Measurements from ENCODE around the gene ME3. TPM values are rescaled to one million over a fixed set of nuclear protein-coding genes. Genes with fewer than 3 reads are reported as not detected.
"Not testable (repeated sequence)": the region's sequence is repeated elsewhere in the genome, so short reads cannot be mapped to it uniquely, and the experiment has no call there.

Gene ME3
- polyA plus RNA-seq, 4 donors = 29.0 to 36.4 (median 32.3) TPM

DNA sequence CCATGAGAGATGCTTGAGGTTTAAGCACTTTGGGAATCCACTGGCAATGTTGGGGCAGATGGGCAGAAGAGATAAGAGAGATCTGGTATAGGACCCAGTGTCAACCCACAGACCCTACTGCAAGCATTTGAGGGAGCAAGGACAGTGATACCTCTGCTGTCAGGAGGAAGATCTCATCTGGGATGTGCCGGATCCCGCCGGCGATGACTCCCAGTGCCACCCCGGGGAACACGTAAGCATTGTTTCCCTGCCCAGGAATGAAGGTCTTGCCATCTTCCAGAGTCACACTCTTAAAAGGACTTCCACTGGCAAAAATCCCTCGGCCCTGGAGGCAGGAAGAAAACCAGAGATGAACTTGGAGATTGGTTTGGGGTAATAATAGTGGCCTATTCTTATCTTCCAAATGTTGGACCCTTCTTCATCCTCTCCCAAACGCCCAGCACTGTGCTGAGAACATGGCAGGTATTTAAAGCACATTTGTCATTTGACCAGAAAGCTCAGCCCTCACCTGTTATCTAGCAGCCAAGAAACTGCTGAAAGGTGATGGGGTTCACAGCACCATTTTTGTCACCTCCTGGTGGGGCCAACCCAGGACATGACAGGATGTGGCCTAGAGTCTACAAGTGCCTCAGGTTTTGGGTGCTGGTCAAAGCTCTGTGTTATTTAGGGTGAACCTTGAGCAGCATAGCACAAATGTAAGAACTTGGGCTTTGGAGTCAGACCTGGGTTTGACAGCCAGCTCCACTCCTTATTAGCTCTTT is 226.1 kb downstream of the ME3 start:
- no peak for DNase-seq (ENCODE audit: low read depth in 4 of 4, low spot score in 2 of 4)

- no peak for DNase-seq (ENCODE audit: low read depth in 4 of 4, low spot score in 2 of 4)
Measured at GRCh38 chr11:86444981-86445380, 227.4 kb downstream of the ME3 start.

- no peak for DNase-seq (ENCODE audit: low read depth in 4 of 4, low spot score in 2 of 4)
Measured at GRCh38 chr11:86443415-86443814, 229.0 kb downstream of the ME3 start.

DNA sequence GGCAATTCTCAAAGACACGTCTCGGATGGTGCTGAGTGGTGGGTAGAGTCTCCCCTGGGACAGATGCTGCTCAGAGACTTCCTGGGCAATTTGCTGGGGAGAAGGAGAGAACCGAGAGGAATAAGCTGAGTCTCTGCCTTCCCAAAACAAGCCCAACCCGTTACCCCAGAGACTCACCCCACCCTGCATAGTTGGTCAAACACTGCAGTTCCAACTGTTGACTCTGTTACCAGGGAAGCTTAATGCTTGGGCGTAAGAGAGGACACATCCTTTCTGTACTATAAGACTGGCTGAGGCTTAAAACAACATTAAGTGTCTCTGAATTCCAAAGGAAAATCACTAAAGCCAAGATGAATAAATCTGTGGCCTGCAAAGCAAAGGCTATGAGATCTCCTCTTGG is 229.6 kb downstream of the ME3 start:
- no peak for DNase-seq (ENCODE audit: low read depth in 4 of 4, low spot score in 2 of 4)

GRCh38 chr11:86442420-86442819 is 230.0 kb downstream of the ME3 start:
- no peak for DNase-seq (ENCODE audit: low read depth in 4 of 4, low spot score in 2 of 4)

DNA sequence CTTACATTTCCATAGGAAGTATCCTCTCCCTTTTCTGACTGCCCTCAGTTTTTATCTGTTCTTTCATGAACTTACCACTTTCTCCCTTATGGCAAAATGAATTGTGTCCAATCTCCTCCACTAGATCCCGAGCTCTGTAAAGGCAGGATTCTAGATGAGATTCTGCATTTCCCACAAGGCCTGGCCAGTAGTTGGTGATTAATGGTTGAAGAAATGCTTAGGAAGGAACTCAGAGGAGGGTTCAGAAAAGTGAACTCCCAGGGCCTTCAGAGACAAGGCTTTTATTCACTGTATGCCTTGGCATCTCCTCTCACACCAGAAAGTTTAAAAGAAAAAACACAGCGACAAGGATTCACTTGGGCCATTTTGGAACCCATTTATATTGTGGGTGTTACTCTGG is 231.6 kb downstream of the ME3 start:
- no peak for DNase-seq (ENCODE audit: low read depth in 4 of 4, low spot score in 2 of 4)

GRCh38 chr11:86440305-86440716 is 232.1 kb downstream of the ME3 start:
- DNase-seq (ENCODE audit: low read depth in 4 of 4, low spot score in 2 of 4) = no peak

DNA sequence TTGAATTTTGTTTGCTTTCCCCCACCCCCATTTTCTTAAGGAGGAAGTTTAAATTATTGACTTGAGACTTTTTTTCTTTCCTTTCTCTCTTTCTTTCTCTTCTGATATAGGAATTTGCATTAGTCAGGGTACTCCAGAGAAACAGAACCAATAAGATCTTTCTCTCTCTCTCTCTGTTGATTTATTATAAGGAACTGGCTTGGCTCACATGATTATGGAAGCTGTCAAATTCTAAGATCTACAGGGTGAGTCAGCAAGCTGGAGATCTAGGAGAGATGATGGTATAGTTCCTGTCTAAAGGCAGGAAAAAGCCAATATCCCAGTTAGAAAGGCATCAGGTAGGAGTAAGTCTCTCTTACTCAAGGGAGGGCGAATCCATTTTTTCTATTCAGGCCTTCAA is 233.7 kb downstream of the ME3 start:
- no peak for DNase-seq (ENCODE audit: low read depth in 4 of 4, low spot score in 2 of 4)

DNA sequence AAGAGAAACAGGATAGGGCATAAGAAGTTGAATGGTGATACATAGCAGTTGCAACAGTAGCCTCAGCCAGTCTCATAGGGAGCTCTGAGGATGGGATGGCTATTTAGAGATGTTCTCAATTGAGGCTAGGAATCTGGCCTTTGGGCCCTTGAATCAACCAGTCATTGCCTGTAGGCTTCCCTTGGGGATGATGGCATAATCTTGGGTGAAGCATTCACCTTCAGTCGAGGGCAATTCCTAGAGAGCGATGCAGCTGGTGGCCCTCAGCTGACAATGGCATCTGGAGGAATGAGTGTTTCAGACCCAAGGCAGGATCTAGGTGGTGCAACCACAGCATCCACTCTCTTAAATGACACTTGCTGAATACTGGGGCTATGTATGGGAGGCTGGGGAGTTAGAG is 236.7 kb downstream of the ME3 start:
- no peak for DNase-seq (ENCODE audit: low read depth in 4 of 4, low spot score in 2 of 4)

DNA sequence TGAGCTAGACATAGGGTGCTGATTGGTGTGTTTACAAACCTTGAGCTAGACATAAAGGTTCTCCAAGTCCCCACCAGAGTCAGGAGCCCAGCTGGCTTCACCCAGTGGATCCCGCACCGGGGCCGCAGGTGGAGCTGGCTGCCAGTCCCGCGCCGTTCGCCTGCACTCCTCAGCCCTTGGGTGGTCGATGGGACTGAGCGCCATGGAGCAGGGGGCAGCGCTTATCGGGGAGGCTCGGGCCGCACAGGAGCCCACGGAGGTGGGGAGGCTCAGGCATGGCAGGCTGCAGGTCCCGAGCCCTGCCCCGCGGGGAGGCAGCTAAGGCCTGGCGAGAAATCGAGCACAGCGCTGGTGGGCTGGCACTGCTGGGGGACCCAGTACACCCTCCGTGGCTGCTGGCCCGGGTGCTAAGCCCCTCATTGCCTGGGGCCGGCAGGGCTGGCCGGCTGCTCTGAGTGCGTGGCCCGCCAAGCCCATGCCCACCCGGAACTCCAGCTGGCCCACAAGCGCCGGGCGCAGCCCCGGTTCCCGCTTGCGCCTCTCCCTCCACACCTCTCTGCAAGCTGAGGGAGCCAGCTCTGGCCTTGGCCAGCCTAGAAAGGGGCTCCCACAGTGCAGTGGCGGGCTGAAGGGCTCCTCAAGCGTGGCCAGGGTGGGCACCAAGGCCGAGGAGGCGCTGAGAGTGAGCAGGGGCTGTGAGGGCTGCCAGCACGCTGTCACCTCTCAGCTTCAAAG is 238.9 kb downstream of the ME3 start:
- DNase-seq (ENCODE audit: low read depth in 4 of 4, low spot score in 2 of 4) = not testable (repeated sequence)

- DNase-seq (ENCODE audit: low read depth in 4 of 4, low spot score in 2 of 4) = no peak
Measured at GRCh38 chr11:86431258-86431657, 241.2 kb downstream of the ME3 start.

DNA sequence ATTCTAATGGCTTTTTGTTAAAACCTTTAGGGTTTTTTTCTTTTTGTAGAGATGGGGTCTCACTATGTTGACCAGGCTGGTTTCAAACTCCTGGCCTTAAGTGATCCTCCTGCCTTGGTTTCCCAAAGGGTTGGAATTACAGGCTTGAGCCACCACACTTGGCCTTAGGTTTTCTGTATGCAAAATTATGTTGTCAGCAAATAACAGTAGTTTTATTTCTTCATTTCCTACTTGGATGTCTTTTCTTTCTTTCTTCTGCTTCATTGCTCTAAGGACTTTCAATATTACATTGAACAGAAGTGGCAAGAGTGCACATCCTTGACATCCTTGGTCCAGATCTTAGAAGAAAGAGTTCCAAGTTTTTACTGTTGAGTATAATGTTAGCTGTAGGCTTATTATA is 245.0 kb downstream of the ME3 start:
- no peak for DNase-seq (ENCODE audit: low read depth in 4 of 4, low spot score in 2 of 4)

DNA sequence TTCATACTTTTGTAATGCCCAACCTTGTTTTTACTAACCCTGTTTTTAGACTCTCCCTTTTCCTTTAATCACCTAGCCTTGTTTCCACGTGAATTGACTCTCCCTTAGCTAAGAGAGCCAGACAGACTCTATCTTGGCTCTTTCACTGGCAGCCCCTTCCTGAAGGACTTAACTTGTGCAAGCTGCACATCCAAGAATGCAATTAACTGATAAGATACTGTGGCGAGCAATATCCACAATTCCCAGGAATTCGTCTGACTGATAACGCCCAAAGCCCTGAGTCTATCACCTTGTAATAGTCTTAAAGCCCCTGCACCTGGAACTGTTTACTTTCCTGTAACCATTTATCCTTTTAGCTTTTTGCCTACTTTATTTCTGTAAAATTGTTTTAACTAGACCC is 248.9 kb downstream of the ME3 start:
- not testable (repeated sequence) for DNase-seq (ENCODE audit: low read depth in 4 of 4, low spot score in 2 of 4)

- DNase-seq (ENCODE audit: low read depth in 4 of 4, low spot score in 2 of 4) = no peak
Measured at GRCh38 chr11:86422371-86422770, 250.0 kb downstream of the ME3 start.

GRCh38 chr11:86421946-86422345 is 250.5 kb downstream of the ME3 start:
- no peak for DNase-seq (ENCODE audit: low read depth in 4 of 4, low spot score in 2 of 4)

DNA sequence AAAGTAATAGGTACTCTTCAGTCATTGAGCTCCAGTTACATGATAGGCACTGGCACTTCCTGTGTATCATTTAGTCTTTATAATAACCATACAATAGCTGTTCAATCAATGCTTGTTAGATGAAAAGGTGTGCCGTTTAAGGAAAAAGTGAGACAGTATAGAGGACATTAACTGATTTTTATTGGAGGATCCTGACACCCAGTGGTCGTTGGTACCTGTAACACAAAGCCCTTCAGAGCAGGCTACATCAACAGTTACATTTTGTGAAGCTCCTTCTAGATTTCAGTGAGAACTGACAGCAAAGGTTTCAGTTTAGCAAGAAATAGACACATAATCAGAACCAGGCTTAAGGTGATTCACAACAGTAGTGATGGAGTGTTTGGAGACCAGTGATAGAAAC is 253.5 kb downstream of the ME3 start:
- DNase-seq (ENCODE audit: low read depth in 4 of 4, low spot score in 2 of 4) = no peak

- DNase-seq (ENCODE audit: low read depth in 4 of 4, low spot score in 2 of 4) = no peak
Measured at GRCh38 chr11:86418513-86418912, 253.9 kb downstream of the ME3 start.

DNA sequence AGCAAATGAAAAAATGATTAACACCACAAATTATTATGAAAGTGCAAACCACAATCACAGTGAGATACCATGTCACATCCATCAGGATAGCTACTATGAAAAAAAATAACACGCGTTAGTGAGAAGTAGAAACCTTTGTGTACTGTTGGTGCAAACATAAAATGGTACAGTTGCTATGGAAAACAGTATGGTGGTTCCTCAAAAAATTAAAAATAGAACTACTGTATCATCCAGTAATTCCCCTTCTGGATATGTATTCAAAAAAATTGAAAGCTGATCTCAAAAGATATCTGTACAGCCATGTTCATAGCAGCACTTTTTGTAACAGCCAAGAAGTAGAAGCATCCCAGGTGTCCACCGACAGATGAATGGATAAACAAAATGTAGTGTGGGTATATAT is 254.3 kb downstream of the ME3 start:
- DNase-seq (ENCODE audit: low read depth in 4 of 4, low spot score in 2 of 4) = no peak

GRCh38 chr11:86416951-86417350 is 255.5 kb downstream of the ME3 start:
- DNase-seq (ENCODE audit: low read depth in 4 of 4, low spot score in 2 of 4) = not testable (repeated sequence)

DNA sequence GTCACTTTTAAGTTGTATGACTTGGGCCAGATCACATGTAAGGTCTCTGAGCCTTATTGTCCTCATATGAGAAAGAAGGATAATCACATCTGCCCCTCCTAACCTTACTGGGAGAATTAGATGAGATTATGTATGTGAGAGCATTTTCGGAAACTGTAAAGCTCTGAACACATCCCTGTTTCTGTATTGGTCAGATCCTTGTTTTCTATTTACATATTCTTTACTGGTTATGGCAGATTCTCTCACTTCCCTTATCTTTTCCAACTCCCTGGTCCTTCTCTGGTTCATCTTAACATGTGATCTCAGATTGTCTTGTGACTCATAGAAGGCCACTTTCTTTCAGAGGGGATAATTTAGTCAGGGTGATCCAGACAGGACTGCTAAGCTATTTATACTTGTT is 255.9 kb downstream of the ME3 start:
- DNase-seq (ENCODE audit: low read depth in 4 of 4, low spot score in 2 of 4) = no peak

DNA sequence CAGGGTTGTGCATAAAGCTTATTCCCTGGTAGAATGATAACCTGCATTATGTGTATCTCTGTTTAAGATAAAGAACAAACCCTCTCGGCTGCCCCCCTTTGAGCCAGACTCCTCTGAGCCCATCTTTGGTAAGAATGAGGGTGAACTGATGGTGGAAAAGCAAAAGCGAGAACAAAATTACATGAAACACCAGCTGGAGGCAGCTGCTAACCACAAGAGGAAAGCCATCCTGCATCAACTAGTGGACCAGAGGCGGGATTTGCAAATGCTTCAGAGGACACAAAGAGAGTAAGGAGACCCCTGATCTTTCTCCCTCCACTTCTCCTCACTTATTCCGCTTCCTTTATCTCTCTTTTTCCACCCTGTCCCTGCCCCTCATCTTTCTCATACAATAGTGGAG is 257.4 kb downstream of the ME3 start:
- peak in 2 of 4 donors; percentile 18 to 20 for DNase-seq (ENCODE audit: low read depth in 4 of 4, low spot score in 2 of 4)

- no peak for DNase-seq (ENCODE audit: low read depth in 4 of 4, low spot score in 2 of 4)
Measured at GRCh38 chr11:86414032-86414431, 258.4 kb downstream of the ME3 start.
